Measurements from ENCODE around the gene NCOA5. TPM values are rescaled to one million over a fixed set of nuclear protein-coding genes. Genes with fewer than 3 reads are reported as not detected.
A peak's percentile ranks its signal among the peaks of the same experiment; 100 is the strongest.

The NCOA5 gene
- total RNA-seq, 1 donor from 2014 or later = 10.3 TPM

DNA sequence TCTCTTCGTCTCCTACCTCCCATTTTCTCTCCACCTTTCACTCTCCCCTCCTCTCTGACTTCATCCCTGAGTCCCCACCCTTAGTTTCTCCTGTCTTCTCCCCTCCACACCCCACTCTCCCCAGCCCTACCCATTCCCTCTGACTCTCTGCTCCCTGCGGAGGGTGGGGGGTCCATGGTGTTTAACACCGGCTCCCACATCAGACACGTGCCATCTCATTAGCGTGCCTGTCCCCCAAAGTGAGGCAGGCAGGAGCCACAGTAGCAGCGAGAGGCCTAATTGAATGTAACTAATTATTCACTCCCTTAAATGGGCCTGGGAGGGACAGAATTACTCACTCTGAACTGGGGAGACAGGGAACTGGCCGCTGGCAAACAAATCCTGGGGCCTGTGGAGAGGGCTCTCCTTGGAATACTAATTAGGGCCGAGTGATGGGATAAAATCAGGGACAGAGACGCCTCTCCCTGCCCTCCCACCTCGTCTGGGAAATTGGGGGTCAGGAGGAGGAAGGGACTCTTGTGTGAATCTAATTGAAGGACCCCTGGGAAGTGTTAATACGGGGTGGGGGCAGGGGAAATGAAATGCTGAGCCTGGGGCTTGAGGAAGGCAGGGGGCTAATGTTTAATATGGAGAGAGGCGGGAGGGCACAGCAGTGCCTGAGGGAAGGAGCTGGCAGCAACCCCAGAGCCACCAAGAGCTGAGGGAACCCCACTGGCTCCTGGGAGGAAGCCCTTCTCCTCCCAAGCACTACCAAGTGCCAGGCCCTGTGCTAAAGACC is 46.3 kb upstream of the NCOA5 start:
- Mint-ChIP-seq H3K4me1 (peaks cover 32% of the 10 kb centered on the region), H3K9me3 (no peaks in the 10 kb centered on the region), H3K36me3 (no peaks in the 10 kb centered on the region), H3K4me3 (peak overlapping the region; percentile 33), H3K27me3 (ENCODE audit: insufficient read depth, low read depth) (peaks cover 24% of the 10 kb centered on the region), H3K27ac (peak overlapping the region; percentile 73)
- H3K36me3 ChIP-seq = no peaks in the 10 kb centered on the region
- peaks cover 15% of the 10 kb centered on the region for H3K27me3 ChIP-seq
- H3K9me3 ChIP-seq (ENCODE audit: low read depth) = no peaks in the 10 kb centered on the region
- H2AFZ ChIP-seq (replicated peaks) = no peak overlapping the region
- peaks cover 36% of the 10 kb centered on the region for H3F3A ChIP-seq (ENCODE audit: low read depth)
- peak overlapping the region; percentile 53 for H3K27ac ChIP-seq
- H3K4me2 ChIP-seq = peak overlapping the region; percentile 74
- TF ChIP-seq, protein P1, sequence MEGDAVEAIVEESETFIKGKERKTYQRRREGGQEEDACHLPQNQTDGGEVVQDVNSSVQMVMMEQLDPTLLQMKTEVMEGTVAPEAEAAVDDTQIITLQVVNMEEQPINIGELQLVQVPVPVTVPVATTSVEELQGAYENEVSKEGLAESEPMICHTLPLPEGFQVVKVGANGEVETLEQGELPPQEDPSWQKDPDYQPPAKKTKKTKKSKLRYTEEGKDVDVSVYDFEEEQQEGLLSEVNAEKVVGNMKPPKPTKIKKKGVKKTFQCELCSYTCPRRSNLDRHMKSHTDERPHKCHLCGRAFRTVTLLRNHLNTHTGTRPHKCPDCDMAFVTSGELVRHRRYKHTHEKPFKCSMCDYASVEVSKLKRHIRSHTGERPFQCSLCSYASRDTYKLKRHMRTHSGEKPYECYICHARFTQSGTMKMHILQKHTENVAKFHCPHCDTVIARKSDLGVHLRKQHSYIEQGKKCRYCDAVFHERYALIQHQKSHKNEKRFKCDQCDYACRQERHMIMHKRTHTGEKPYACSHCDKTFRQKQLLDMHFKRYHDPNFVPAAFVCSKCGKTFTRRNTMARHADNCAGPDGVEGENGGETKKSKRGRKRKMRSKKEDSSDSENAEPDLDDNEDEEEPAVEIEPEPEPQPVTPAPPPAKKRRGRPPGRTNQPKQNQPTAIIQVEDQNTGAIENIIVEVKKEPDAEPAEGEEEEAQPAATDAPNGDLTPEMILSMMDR (IDR thresholded peaks at IDR 0.05) = no peak
- TF ChIP-seq EZH2 (IDR thresholded peaks at IDR 0.05) (no peak), EZH2phosphoT487 (IDR thresholded peaks at IDR 0.05) (no peak)
- H3K4me1 ChIP-seq = peaks cover 45% of the 10 kb centered on the region
- H3K79me2 ChIP-seq (ENCODE audit: low read depth) = no peaks in the 10 kb centered on the region
- DNase-seq (ENCODE audit: low spot score) = peak; percentile 84
- H3K4me3 ChIP-seq = peak overlapping the region; percentile 27
- H4K20me1 ChIP-seq (ENCODE audit: low read depth) = peaks cover 17% of the 10 kb centered on the region
- H3K9ac ChIP-seq = no peak overlapping the region

DNA sequence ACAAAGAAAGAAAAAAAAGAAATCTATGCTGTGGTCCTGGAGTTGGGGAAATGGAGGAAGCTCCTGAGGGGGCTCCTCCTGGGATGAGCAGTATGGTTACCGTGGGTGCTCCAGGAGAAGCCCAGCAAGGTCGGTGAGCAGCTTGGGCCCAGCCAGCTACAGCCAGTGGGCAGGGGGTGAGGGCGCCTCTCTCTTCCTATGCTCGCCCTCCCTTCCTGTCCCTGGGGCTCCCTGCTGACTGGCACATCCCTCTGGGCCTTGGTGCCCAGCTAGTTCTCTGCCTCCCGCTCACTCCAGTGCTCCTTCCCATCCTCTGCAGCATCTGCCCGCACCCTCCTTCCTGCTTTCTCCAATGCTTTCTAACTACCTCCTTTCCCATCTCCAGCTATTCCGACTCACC is 45.0 kb upstream of the NCOA5 start:
- Mint-ChIP-seq H3K36me3 (no peaks in the 10 kb centered on the region), H3K9me3 (no peaks in the 10 kb centered on the region), H3K4me3 (no peak overlapping the region), H3K4me1 (peaks cover 30% of the 10 kb centered on the region), H3K27me3 (ENCODE audit: insufficient read depth, low read depth) (peaks cover 20% of the 10 kb centered on the region), H3K27ac (no peak overlapping the region)
- H3K4me3 ChIP-seq = no peak overlapping the region
- H3F3A ChIP-seq (ENCODE audit: low read depth) = peaks cover 33% of the 10 kb centered on the region
- H2AFZ ChIP-seq (replicated peaks) = no peak overlapping the region
- H3K27ac ChIP-seq = no peak overlapping the region
- H3K9ac ChIP-seq = no peak overlapping the region
- no peaks in the 10 kb centered on the region for H3K79me2 ChIP-seq (ENCODE audit: low read depth)
- peaks cover 37% of the 10 kb centered on the region for H3K4me1 ChIP-seq
- peaks cover 8% of the 10 kb centered on the region for H4K20me1 ChIP-seq (ENCODE audit: low read depth)
- DNase-seq (ENCODE audit: low spot score) = no peak
- no peaks in the 10 kb centered on the region for H3K36me3 ChIP-seq
- no peak for TF ChIP-seq EZH2 (IDR thresholded peaks at IDR 0.05)
- TF ChIP-seq, protein P1 (IDR thresholded peaks at IDR 0.05) = no peak
- no peak for TF ChIP-seq EZH2phosphoT487 (IDR thresholded peaks at IDR 0.05)
- peaks cover 27% of the 10 kb centered on the region for H3K27me3 ChIP-seq
- no peak overlapping the region for H3K4me2 ChIP-seq
- H3K9me3 ChIP-seq (ENCODE audit: low read depth) = no peaks in the 10 kb centered on the region

DNA sequence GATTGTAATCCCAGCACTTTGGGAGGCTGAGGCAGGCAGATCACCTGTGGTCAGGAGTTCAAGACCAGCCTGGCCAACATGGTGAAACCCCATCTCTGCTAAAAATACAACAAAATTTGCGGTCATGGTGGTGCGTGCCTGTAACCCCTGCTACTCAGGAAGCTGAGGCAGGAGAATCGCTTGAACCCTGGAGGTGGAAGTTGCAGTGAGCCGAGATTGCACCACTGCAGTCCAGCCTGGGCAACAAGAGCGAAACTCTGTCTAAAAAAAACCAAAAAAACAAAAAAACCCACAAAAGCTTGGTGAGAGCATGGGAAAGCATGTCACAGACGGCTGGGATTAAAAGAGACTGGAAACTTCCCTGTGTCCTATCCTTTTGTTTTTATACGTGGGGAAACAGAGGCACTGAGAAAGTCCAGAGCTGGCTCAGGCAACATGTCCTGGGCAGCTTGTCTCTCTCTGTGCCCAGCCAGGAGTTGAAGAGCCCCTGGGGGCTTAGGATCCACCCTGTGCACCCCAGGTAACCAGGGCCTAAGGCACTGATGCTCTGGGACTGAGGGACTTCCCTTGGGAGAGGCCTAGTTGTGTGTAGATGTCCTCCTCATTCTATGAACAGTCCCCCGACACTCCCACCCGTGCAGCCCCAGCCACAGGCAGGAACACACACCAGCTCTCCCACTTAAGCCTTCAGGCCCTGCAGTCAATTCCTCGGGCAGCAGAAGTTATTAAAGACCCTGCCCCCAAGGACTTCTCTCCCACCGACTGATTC is 44.3 kb upstream of the NCOA5 start:
- H3K4me3 ChIP-seq = no peak overlapping the region
- H2AFZ ChIP-seq (replicated peaks) = no peak overlapping the region
- no peaks in the 10 kb centered on the region for H3K36me3 ChIP-seq
- TF ChIP-seq EZH2phosphoT487 (IDR thresholded peaks at IDR 0.05) (no peak), EZH2 (IDR thresholded peaks at IDR 0.05) (no peak)
- TF ChIP-seq, protein P1 (IDR thresholded peaks at IDR 0.05) = no peak
- peaks cover 26% of the 10 kb centered on the region for H3K4me1 Mint-ChIP-seq
- no peaks in the 10 kb centered on the region for H3K79me2 ChIP-seq (ENCODE audit: low read depth)
- H3F3A ChIP-seq (ENCODE audit: low read depth) = peaks cover 28% of the 10 kb centered on the region
- H3K4me3 Mint-ChIP-seq = no peak overlapping the region
- no peaks in the 10 kb centered on the region for H3K9me3 ChIP-seq (ENCODE audit: low read depth)
- H4K20me1 ChIP-seq (ENCODE audit: low read depth) = peaks cover 1% of the 10 kb centered on the region
- H3K9ac ChIP-seq = no peak overlapping the region
- no peak overlapping the region for H3K4me2 ChIP-seq
- no peaks in the 10 kb centered on the region for H3K9me3 Mint-ChIP-seq
- no peaks in the 10 kb centered on the region for H3K36me3 Mint-ChIP-seq
- H3K27ac ChIP-seq = no peak overlapping the region
- DNase-seq (ENCODE audit: low spot score) = no peak
- H3K27me3 Mint-ChIP-seq (ENCODE audit: insufficient read depth, low read depth) = peaks cover 17% of the 10 kb centered on the region
- no peak overlapping the region for H3K27ac Mint-ChIP-seq
- H3K4me1 ChIP-seq = peaks cover 30% of the 10 kb centered on the region
- peaks cover 31% of the 10 kb centered on the region for H3K27me3 ChIP-seq
